Measurements from ENCODE around the gene PUSL1.
A peak's percentile ranks its signal among the peaks of the same experiment; 100 is the strongest.

Gene PUSL1

DNA sequence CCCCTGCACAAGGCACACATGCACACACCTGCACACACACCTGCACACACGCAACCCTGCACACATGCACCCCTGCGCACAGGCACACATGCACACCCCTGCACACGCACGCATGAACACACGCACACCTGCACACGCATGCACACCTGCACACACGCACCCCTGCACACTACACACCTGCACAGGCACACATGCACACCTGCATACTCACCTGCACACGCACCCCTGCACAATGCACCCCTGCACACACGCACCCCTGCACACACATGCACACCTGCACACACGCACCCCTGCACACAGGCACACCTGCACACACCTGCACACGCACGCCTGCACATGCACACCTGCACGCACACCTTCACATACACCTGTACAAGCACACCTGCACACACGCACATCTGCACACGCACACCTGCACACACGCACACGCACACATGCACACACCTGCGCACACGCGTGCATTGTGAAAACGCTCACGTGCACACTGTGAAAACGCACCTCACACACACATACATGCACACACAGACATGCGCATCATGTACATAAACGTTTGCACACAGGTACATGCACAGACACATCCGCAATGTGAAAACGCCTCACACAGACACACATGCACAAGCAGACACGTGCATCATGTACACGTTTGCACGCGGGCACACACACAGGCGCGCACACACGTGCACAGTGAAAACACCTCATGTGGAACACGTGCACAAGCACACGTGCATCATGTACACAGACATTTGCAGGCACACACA is 32.6 kb downstream of the PUSL1 start:
- DNase-seq (ENCODE audit: low spot score): no peak

GRCh38 chr1:1341549-1342021 is 33.2 kb downstream of the PUSL1 start:
- no peak for DNase-seq (ENCODE audit: low spot score)

DNA sequence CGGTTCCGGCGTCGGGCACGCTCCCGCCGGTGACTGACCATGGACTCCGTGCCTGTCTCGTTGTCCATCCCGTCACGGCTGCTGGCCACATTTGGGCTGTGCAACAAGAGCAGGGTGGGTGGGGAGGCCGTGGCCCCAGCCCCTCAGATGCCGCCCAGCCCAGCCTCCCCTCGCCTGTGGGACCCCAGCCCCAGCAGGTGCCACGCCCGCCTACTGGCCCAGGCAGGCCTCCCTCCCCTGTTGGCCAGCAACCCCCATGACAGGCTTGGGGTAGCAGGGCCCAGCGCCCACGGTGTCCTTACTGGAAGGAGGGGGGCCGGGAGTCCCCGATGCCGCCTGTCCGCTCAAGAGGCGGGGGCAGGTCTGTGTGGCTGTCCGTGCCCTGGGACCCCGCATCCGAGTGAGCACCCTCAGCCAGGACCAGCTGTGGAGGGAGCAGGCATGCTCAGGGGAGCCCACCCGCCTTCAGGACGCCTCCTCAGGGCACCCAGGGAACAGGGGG is 33.7 kb downstream of the PUSL1 start:
- no peak for DNase-seq (ENCODE audit: low spot score)

DNA sequence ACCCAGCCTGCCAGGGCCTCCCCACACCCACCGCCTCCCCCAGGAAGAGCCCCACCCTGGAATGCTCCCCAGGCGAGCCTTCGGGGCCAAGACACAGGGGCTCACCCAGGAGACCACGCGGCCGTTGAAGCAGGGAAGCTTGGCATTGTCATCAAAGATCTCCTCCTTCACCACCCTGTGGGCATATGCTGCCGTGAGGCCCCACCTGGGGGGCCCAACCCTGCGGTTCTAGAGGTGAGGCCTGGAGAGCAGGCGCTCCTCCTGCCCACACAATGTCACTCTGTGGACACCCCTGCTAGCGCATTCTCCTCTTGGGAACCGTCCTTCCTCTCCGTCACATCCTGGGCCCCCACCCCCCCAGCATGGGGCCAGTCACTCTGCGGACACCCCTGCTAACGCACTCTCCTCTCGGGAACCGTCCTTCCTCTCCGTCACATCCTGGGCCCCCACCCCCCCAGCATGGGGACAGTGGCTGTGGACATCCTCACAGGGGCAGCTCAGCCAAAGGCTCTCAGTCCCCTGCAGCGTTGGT is 34.3 kb downstream of the PUSL1 start:
- DNase-seq (ENCODE audit: low spot score): no peak

DNA sequence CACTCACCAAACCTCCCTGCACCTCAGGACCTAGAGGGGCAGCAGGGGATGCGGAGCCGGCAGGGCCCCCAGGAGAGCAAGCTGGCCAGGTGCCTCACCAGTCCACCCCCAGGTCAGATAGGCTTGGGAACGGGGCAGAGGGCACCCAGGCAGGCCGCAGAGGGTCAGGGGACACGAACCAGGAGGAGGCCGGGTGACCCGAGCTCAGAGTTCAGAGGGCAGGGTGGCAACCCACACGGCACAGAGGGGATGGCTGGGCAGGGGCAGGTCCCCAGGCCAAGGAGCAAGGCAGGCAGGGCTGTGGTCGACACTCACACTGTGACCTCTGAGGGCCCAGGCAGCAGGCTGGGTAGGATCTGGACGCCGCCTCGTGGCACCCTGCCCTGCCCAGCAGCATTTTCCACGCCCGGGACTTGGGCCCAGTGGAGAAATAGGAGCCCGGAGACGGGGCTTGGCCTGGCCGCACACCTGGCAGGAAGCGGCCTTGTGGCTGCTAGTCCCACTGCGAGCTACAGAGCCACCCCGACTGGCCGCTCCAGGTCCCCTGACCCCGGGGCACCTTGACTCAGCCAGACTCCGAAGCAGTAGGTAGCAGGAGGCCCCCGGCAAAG is 35.5 kb downstream of the PUSL1 start:
- DNase-seq (ENCODE audit: low spot score): no peak

DNA sequence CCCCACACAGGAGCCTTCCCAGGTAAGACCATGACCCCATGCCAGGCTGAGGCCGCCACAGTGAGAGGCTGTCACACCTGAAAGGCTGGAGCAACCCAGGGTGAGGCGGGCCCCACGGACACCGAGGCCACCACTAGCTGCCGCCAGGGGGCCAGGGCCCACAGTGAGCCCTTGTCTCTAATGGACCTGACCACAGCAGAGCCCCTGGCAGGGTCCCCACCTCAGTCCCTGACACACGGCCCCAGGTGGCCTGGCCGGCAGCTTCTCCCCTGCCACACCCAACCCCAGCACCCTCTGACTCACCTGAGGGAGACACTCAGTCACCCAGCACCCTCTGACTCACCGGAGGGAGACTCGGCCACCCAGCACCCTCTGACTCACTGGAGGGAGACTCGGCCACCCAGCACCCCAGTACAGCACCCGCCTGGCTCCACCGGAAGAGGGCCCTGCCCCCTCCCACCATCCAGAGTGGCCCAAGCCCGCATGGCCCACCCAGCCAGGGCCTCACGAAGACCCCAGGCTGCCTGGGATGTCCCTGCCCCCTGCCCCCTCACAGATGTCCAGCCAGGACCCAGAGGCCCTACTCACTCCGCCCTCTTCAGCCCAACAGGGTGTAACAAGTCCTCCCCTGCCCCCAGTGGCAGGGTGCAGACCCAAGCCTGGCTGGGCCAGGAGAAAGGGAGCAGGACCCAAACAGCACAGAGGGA is 36.4 kb downstream of the PUSL1 start:
- DNase-seq (ENCODE audit: low spot score): no peak

GRCh38 chr1:1345384-1345783 is 37.0 kb downstream of the PUSL1 start:
- DNase-seq (ENCODE audit: low spot score): no peak

GRCh38 chr1:1345860-1346500 is 37.6 kb downstream of the PUSL1 start:
- no peak for DNase-seq (ENCODE audit: low spot score)

- no peak for DNase-seq (ENCODE audit: low spot score)
These were observed 38.1 kb downstream of the PUSL1 start for GRCh38 chr1:1346501-1346890.

GRCh38 chr1:1347026-1347595 is 38.7 kb downstream of the PUSL1 start:
- no peak for DNase-seq (ENCODE audit: low spot score)

DNA sequence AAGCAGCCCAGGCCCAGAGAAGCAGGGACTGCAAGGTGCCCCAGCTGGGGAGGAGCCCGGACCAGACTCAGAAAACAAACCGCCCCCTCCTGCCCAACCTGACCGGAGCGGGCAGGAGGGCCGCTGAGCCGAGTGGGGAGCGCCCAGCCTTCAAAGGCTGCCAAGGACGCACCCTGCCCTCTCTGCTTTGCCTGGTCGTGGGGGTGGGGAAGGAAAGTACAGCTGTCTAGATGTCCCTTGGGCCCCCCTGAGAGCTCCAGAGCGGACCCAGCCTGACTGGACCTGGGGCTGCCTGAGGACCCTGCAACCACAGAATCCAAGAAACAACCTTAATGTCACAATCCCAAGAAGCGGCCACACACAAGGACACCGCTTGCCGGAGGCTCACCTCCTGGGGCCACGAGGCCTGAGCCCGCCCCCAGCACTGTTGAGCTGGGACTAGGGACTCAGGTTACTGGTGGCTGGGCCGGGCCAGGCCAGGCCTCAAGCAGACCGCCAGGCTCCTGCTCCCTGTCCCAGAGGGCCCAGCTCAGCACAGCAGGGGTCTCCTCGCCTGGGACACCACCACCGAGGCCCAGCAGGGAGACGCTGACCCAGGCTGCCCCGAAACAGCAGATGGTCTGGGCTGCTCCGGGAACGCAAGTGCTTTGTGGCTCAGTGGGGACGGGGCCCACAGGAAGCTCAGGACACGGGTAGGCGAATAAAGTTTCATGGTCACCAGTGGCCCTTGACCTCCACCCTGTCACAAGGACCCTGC is 39.4 kb downstream of the PUSL1 start:
- no peak for DNase-seq (ENCODE audit: low spot score)

DNA sequence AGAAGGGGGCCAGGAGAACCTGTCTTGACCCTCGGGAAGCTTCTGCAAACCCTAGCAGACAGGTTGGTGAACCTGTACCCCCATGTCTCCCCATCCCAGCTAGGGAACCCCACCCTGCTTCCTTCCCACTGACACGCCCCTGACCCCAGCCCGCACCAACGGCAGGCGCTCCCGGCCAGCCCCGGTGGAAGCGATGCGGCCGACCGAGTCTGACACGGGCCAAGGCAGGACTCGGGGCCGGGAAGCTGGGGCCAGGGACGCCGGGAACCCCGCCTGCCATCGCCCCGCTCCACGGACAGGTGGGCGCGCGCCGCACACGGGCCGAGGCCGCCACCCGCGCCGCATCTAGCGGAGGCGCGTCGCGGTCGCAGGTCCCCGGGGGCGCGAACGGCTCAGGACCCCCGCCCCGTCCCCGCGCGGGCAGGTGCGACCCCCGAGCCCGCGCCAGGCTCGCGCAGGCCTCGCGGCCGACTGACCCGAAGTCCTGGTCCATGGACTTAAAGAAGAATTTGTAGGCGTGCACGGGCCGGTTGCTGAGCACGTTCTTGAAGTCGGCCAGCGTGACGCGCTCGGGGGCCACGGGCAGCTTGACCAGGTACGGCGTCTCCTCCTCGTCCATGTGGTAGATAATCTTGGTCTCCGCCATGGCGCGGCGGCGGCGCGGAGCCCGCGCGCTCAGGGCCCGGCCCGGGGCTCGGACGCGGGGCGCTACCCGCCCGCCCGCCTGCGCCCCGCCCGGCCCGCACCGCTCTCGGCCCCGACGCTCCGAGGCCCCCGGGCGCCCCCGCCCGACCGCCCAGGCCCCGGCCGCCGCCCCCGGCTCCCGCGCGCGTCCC is 40.2 kb downstream of the PUSL1 start:
- no peak for DNase-seq (ENCODE audit: low spot score)

DNA sequence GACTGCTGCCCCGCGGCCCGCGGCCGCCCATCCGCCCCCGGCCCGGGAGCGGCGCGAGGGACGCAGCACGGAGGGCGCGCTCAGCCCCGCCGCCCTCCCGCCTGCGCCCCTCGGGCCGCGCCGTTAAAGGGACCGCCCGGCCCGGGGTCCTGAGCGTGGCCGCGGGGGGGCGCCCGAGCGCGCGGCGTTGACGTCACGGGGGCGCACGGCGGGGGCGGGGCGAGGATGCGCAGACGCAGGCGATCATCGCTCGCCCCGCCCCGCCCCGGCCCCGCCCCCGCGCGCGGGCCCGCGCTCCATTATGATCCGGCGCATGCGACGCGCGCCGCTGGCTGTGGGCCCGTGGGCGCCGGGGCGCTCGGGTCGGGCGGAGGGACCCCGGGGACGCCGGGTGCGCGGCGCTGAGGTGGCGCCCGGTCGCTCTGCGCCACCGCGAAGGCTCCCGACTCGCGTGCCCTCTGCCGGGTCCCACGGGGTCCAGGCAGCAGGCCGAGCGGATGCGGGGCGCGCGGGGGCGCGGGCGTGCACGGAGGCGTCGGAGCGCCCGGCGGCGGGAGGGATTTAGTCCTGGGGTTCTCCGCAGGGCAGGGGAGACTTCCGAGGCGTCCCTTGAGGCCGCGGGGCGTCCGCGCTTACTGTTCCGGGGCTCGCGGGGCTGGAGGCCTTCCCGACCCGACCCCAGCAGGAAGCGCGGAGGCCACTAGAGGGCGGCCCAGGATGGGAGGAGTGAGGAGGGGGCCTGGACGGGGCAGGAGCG is 41.0 kb downstream of the PUSL1 start, which contains the start of gene DVL1:
Gene DVL1 (minus strand): TSS at position 163 of the 757 bp plus-strand sequence. CDS start 353 bp downstream, outside the sequence.
- DNase-seq (ENCODE audit: low spot score): peak; percentile 59

GRCh38 chr1:1351511-1352427 is 43.4 kb downstream of the PUSL1 start:
- DNase-seq (ENCODE audit: low spot score): no peak

DNA sequence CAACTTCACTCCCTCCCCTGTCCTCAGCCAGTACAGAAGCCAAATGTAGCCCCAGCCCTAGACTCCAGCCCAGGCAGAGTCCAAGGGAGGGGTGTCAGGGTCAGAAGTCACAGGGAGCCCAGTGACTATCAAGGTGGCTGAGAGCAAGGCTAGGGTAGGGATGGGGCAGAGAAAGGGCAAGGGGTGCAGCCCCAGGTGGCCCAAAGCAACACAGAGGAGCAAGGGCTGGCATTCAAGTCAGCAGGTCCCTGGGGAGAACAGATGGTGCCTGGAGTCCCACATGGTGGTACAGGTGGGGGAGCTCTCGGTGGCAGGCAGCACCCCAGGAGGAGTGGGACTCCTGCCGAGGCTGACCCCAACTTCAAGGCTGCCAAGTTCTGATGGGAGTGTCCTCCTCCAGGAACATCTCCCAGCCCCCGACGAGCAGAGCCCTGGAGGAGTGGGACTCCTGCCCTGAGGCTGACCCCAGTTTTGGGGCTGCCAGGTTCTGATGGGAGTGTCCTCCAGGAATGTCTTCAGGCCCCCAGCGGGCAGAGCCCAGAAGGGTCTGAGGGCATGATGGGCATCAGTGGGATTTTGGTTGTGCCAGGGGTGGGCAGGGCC is 44.5 kb downstream of the PUSL1 start:
- no peak for DNase-seq (ENCODE audit: low spot score)

DNA sequence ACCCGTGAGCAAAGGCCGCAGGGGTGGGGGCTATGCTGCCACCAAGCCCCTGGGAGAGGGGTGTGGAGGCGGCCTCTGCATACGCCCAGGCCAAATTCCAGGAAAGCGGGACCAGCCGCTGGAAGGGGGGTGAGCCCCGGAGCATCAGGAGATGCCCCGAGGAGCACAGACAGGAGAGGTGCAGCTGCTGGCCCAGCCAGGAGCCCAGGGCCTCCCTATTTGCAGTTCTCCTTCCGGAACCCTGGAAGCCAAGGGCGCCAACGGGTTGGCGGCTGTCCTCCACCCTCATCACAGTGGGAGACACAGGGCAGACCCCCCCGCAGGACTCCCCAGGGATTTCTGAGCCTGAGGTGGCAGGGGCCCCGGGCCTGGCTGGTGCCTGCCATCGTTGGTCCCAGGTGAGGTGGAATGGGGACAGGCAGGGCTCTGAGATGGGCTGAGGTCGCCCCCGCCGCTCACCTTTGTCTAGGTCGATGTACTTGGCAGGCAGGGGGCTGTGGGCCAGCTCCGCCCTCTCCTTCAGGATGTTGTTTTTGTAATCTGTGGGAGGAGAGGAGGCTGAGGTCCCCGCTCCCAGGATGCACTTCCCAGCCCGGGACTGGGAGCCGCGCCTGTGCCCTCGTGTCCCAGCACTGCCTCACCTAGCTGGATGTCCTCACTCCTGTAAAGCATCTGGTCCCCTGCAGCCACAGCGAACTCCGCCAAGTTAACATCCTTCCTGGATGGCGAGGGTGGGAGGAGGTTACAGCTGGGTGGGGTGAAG is 45.2 kb downstream of the PUSL1 start:
- no peak for DNase-seq (ENCODE audit: low spot score)

Data from globus pallidus (tissue), 1 donor.